ENCODE measurements around the gene SLC22A23. TPM values are rescaled to one million over a fixed set of nuclear protein-coding genes. Genes with fewer than 3 reads are reported as not detected.

The SLC22A23 gene
- total and polyA plus RNA-seq, 2 of the 4 experiments (the other 2 are of a cell fraction) = 0.72 to 1.6 TPM

DNA sequence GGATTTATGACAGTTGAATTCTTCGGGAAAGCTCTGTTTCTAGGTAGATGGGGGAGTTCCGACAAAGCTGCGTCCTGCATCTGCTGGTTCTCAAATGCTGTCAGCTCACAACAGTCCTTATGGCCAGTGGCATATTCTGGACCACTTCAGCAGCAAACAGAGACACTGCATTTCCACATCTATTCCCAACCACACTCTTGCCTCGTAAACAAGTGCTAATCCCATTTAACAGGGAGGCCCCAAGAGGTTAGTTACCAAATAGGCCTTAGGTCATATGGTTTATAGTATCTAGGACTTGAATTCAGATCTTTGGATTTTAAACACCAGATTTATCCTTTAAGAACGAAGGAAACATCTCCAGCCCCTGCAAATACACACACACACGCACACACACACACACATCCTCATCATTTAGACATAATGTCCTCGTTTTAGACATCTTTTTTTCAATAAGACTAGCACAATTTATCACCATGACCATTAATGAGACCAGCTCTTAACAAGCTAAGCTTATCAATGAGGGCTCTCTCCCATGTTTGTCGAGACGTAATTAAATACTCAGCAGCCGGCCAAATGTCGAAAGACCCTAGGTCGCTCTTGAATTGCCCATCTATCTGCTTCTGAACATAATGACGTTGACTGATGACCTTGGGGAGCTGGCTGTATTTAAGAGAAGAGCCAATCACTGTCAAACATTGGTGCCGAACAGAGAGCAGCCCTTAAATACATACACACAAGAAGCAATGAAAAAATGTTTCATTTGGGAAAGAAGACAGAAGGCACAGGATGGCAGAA lies 113.6 kb downstream of the SLC22A23 start:
- no peak overlapping the region for H3K4ac ChIP-seq (ENCODE audit: low read depth, low read length)
- H2BK5ac ChIP-seq (ENCODE audit: low read depth, low read length, poor library complexity, severe bottlenecking) = no peak overlapping the region
- no peak overlapping the region for H3K14ac ChIP-seq (replicated peaks; ENCODE audit: low read depth, low read length)
- H3K79me1 ChIP-seq (ENCODE audit: low read depth in 1 of 2, low read length in 2 of 2) = no peaks in the 10 kb centered on the region
- intact Hi-C loops (cut with micrococcal nuclease) = no loop called here
- TF ChIP-seq CEBPB (IDR thresholded peaks at IDR 0.05; ENCODE audit: low read depth, low read length) = no peak
- no peaks in the 10 kb centered on the region for H4K20me1 ChIP-seq (ENCODE audit: insufficient read depth, low read length)
- no peak for ATAC-seq (ENCODE audit: low read depth)
- H2AK5ac ChIP-seq (ENCODE audit: low read depth, low read length) = no peak overlapping the region
- BruUV-seq (replicated peaks) = no TSS peak
- H3K36me3 ChIP-seq (ENCODE audit: control insufficient read depth, insufficient read depth, low read length) = no peaks in the 10 kb centered on the region
- no peak overlapping the region for H3K27ac ChIP-seq (ENCODE audit: insufficient read depth, low read length)
- ChIA-PET CTCF (no interaction called here), POLR2A (ENCODE audit: unreplicated experiment) (no interaction called here)
- 82% methylated on average over 6 of the region's 14 CpGs; no CpG with 5 or more reads in 1 of the 2 experiments for WGBS, 2 experiments (ENCODE audit: extremely low coverage in 2 of 2, insufficient read length in 1 of 2)
- no peak overlapping the region for H4K8ac ChIP-seq (ENCODE audit: low read depth in 2 of 2, low read length in 2 of 2)
- H3K23ac ChIP-seq (ENCODE audit: low read depth, low read length) = no peak overlapping the region
- H3K27me3 ChIP-seq (ENCODE audit: control insufficient read depth, insufficient read depth, low read length) = peaks cover 14% of the 10 kb centered on the region
- no peak overlapping the region for H4K91ac ChIP-seq (ENCODE audit: insufficient read depth, low read depth, low read length)
- H3K9me3 ChIP-seq (ENCODE audit: control insufficient read depth, insufficient read depth, low read length) = no peaks in the 10 kb centered on the region
- H2AFZ ChIP-seq (replicated peaks; ENCODE audit: low read length, poor library complexity) = no peak overlapping the region
- H3K4me3 ChIP-seq (ENCODE audit: insufficient read depth, low read depth, low read length) = no peak overlapping the region
- H2BK120ac ChIP-seq (ENCODE audit: low read depth, low read length) = no peak overlapping the region
- no peak overlapping the region for H3K4me2 ChIP-seq (ENCODE audit: low read depth, low read length)
- no peak overlapping the region for H3K9ac ChIP-seq (ENCODE audit: low read depth, low read length)
- peaks cover 4% of the 10 kb centered on the region for H3K4me1 ChIP-seq (ENCODE audit: control insufficient read depth, insufficient read depth, low read length)
- dilution Hi-C loops (cut with HindIII; ENCODE audit: low sequenced_read_pairs, unreplicated experiment) = no loop called here
- in situ Hi-C loops (cut with MboI; ENCODE audit: low sequenced_read_pairs) = no loop called here
- no peak overlapping the region for H2BK15ac ChIP-seq (ENCODE audit: low read depth, low read length)
- H2BK20ac ChIP-seq (ENCODE audit: low read depth, low read length) = no peak overlapping the region
- H4K5ac ChIP-seq (ENCODE audit: low read depth, low read length) = no peak overlapping the region
- H3K56ac ChIP-seq (ENCODE audit: extremely low read depth, insufficient read depth, low read length) = no peak overlapping the region
- no peak for DNase-seq
- H3K9me1 ChIP-seq (ENCODE audit: insufficient read depth, low read length) = no peaks in the 10 kb centered on the region
- no peak overlapping the region for H3K18ac ChIP-seq (ENCODE audit: low read depth, low read length)
- H2AK9ac ChIP-seq (replicated peaks; ENCODE audit: low read depth, low read length, poor library complexity) = no peak overlapping the region
